HCT116 (cell line): ENCODE data around the gene LCLAT1. TPM values are rescaled to one million over a fixed set of nuclear protein-coding genes. Genes with fewer than 3 reads are reported as not detected.

Source experiments
- ATAC-seq: fragments of 200-7000 bp; cut with Tn5 transposase; 2 replicates; pipeline ENCODE4 v1.9.1; 2020; ENCODE audit warnings: mild to moderate bottlenecking, moderate library complexity
- BruUV-seq: library from RNA; stranded (reverse); fragments of 400-500 nt; replicated peaks from 2 replicates; lab custom pipeline; 2021; lab: Mats Ljungman, UMichigan
- CTCF ChIA-PET: fragments of 300-600 bp; sonication (Branson Sonifier 250); formaldehyde crosslinking; loops from one replicate; lab custom pipeline; 2021; ENCODE audit warnings: antibody characterized with exemption; lab: Charles Lee
- POLR2A ChIA-PET: fragments of 300-600, 350-600 bp; sonication (Branson Sonifier 250); formaldehyde crosslinking; loops from one replicate; lab custom pipeline; 2021; ENCODE audit warnings: antibody characterized with exemption; lab: Charles Lee
- RAD21 ChIA-PET, 2 experiments: fragments of 300-600 bp; sonication (Branson Sonifier 250); formaldehyde crosslinking; loops; one replicate each; lab custom pipeline; 2023; ENCODE audit warnings: low total read pairs in 2 of 2; ENCODE audit not compliant: uncharacterized antibody in 2 of 2, unreplicated experiment in 2 of 2, low non-redundant PET in 1 of 2; lab: Charles Lee
- DNase-seq: peaks from one replicate; pipeline ENCODE4 v3.0.0-alpha.2; 2010; ENCODE audit warnings: low read depth, low spot score
- H2AFZ ChIP-seq: fragments of 200-600 bp; shearing (Covaris generic), sonication (generic); 2 replicates; pipeline ENCODE4 v1.6.1; 2017; ENCODE audit warnings: low read depth, mixed run types, mixed read lengths, antibody characterized with exemption, low read length; ENCODE audit not compliant: poor library complexity, severe bottlenecking
- H3K27ac ChIP-seq: 2 replicates; pipeline ENCODE4 v1.5.1; 2012; ENCODE audit warnings: low read depth, low read length
- H3K27me3 ChIP-seq: fragments of 200-600 bp; sonication (generic); 2 replicates; pipeline ENCODE4 v1.6.1; 2016; ENCODE audit warnings: mixed run types, low read length, mixed read lengths; ENCODE audit not compliant: insufficient read depth
- H3K36me3 ChIP-seq, 2 experiments: fragments of 200-500 bp in 1 of 2; fragments of 200-600 bp in 1 of 2; sonication (Bioruptor generic) in 1 of 2; sonication (generic) in 1 of 2; 2 replicates each; pipeline versions ENCODE4 v1.5.1 to v1.6.1; 2014 to 2016; ENCODE audit warnings: low read length in 2 of 2, inconsistent platforms in 1 of 2, mixed read lengths in 1 of 2, mixed run types in 1 of 2; ENCODE audit not compliant: insufficient read depth in 2 of 2, control insufficient read depth in 1 of 2
- H3K4me1 ChIP-seq, 2 experiments: fragments of 200-600 bp in 1 of 2; sonication (generic) in 1 of 2; 2 replicates each; pipeline versions ENCODE4 v1.5.1 to v1.6.1; 2012 to 2017; ENCODE audit warnings: low read length in 2 of 2, inconsistent platforms in 1 of 2, mild to moderate bottlenecking in 1 of 2, mixed read lengths in 1 of 2, mixed run types in 1 of 2, moderate library complexity in 1 of 2; ENCODE audit not compliant: insufficient read depth in 2 of 2, control insufficient read depth in 1 of 2
- H3K4me2 ChIP-seq: fragments of 200-600 bp; sonication (generic); 2 replicates; pipeline ENCODE4 v1.6.1; 2017; ENCODE audit warnings: mixed run types, low read length, mixed read lengths
- H3K4me3 ChIP-seq, 2 experiments: fragments of 200-600 bp in 1 of 2; sonication (generic) in 1 of 2; replicated peaks in 1 of 2; 2 replicates each; pipeline ENCODE4 v1.5.1; 2011 to 2016; ENCODE audit warnings: low read length in 2 of 2, control low read depth in 1 of 2, low read depth in 1 of 2, mild to moderate bottlenecking in 1 of 2, mixed read lengths in 1 of 2, mixed run types in 1 of 2
- H3K79me2 ChIP-seq: fragments of 200-600 bp; sonication (generic); 2 replicates; pipeline ENCODE4 v1.6.1; 2017; ENCODE audit warnings: mild to moderate bottlenecking, mixed run types, low read length, moderate library complexity, mixed read lengths; ENCODE audit not compliant: insufficient read depth
- H3K9ac ChIP-seq: fragments of 200-600 bp; sonication (generic); 2 replicates; pipeline ENCODE4 v1.6.1; 2016; ENCODE audit warnings: low read length, mixed read lengths
- H3K9me2 ChIP-seq: fragments of 200-600 bp; sonication (generic), shearing (Covaris generic); 2 replicates; pipeline ENCODE4 v1.6.1; 2017; ENCODE audit warnings: mixed run types, mild to moderate bottlenecking, moderate library complexity; ENCODE audit not compliant: insufficient read depth
- H3K9me3 ChIP-seq, 2 experiments: fragments of 200-500 bp in 1 of 2; fragments of 200-600 bp in 1 of 2; sonication (Bioruptor generic) in 1 of 2; sonication (generic) in 1 of 2; 2 replicates each; pipeline ENCODE4 v1.6.1; 2014 to 2017; ENCODE audit warnings: low read length in 2 of 2, mixed read lengths in 2 of 2, inconsistent platforms in 1 of 2, low read depth in 1 of 2, mild to moderate bottlenecking in 1 of 2, mixed run types in 1 of 2, moderate library complexity in 1 of 2; ENCODE audit not compliant: control insufficient read depth in 1 of 2, insufficient read depth in 1 of 2
- H4K20me1 ChIP-seq: fragments of 200-600 bp; sonication (generic), shearing (Covaris generic); 2 replicates; pipeline ENCODE4 v1.6.1; 2017; ENCODE audit warnings: mixed run types, mild to moderate bottlenecking, moderate library complexity; ENCODE audit not compliant: insufficient read depth
- CBX3 ChIP-seq: IDR thresholded peaks from 2 replicates; pipeline ENCODE4 v1.6.1; 2012; ENCODE audit warnings: low read depth
- EZH2 ChIP-seq: fragments of 200-600 bp; sonication (generic); IDR thresholded peaks from 2 replicates; pipeline ENCODE4 v1.6.1; 2017; ENCODE audit warnings: antibody characterized with exemption, mixed run types
- FOSL1 ChIP-seq: IDR thresholded peaks from 2 replicates; pipeline ENCODE4 v1.6.1; 2012; ENCODE audit warnings: low read depth
- MAX ChIP-seq: IDR thresholded peaks from 2 replicates; pipeline ENCODE4 v1.6.1; 2012
- SP1 ChIP-seq: IDR thresholded peaks from 2 replicates; pipeline ENCODE4 v1.6.1; 2012; ENCODE audit warnings: low read depth
- SRF ChIP-seq: IDR thresholded peaks from 2 replicates; pipeline ENCODE4 v1.6.1; 2012; ENCODE audit warnings: low read depth
- YY1 ChIP-seq: IDR thresholded peaks from 2 replicates; pipeline ENCODE4 v1.6.1; 2011; ENCODE audit warnings: low read length, low read depth, moderate library complexity, mild to moderate bottlenecking; ENCODE audit not compliant: insufficient replicate concordance; ENCODE audit errors: extremely low read depth
- ZBTB33 ChIP-seq: IDR thresholded peaks from 2 replicates; pipeline ENCODE4 v1.6.1; 2011; ENCODE audit warnings: mild to moderate bottlenecking, low read length, moderate library complexity; ENCODE audit not compliant: insufficient replicate concordance; ENCODE audit errors: extremely low read depth
- intact Hi-C: fragments of 100-400 bp; cut with micrococcal nuclease; formaldehyde crosslinking; loops from 2 replicates; pipeline ENCODE4 v1.10.0; 2022
- total RNA-seq: library from RNA; stranded (reverse); gene quantifications from one replicate; pipeline ENCODE4 v1.2.1, GENCODE V29; 2021; ENCODE audit not compliant: unreplicated experiment
- TF ChIP-seq, protein P1 (sequence below): IDR thresholded peaks from 2 replicates; pipeline ENCODE4 v1.6.1; 2012

Gene LCLAT1
- total RNA-seq, 1 experiment from 2014 or later, result 36.2 TPM

DNA sequence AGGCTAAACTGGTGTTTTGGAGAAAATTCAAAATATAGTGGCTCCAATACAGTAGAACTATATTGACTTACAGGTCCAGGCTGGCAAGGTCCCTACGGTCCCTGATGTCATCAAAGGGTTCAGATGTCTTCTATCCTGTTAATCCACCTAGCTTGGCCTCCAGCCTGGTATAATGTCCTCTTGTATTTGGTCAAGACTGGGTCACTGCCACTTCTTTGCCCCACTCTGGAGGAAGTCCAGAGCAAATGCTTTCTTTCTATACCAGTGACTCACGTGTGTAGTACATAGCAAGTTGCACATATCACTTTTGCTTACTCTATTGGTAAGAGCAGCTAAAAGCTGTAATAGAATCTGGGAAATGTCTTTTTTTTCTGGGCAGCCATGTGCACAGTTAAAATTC, 80.8 kb downstream of the LCLAT1 start:
- Histone ChIP-seq H3K9me3 (no peaks in the 10 kb centered on the region), H3K27ac (no peak overlapping the region), H3K9ac (no peak overlapping the region)
- RAD21 ChIA-PET, result no interaction called here
- BruUV-seq, result no TSS peak
- TF ChIP-seq MAX (no peak), ZBTB33 (no peak), CBX3 (no peak), FOSL1 (no peak), YY1 (no peak), EZH2 (no peak)
- TF ChIP-seq, all 23 proteins: peak for 0
- 0 out of 4 replicates have a peak, but pooled peaks cover 0 to 2% of the 10 kb centered on the region in 2 experiments for H3K36me3 ChIP-seq
- peaks cover 3% of the 10 kb centered on the region; the same call in 1 of the 2 replicates for H4K20me1 ChIP-seq
- no peak overlapping the region for H3K4me2 ChIP-seq
- no peaks in the 10 kb centered on the region for H3K9me2 ChIP-seq
- intact Hi-C loops, result no loop called here
- ChIA-PET POLR2A (no interaction called here), CTCF (no interaction called here)
- no peak overlapping the region for H3K4me3 ChIP-seq
- H3K27me3 ChIP-seq, result no peaks in the 10 kb centered on the region
- H3K79me2 ChIP-seq, result peaks cover 4% of the 10 kb centered on the region
- no peaks in the 10 kb centered on the region for H3K4me1 ChIP-seq
- H2AFZ ChIP-seq, result no peak overlapping the region
- ATAC-seq (no peak), DNase-seq (no peak)

- H3K36me3 ChIP-seq, result peaks cover 0 to 8% of the 10 kb centered on the region in 2 experiments; a peak in 1 of 4 replicates
- no peaks in the 10 kb centered on the region for H3K27me3 ChIP-seq
- DNase-seq, result no peak
- peaks cover 3% of the 10 kb centered on the region; the same call in 1 of the 2 replicates for H4K20me1 ChIP-seq
- no peak overlapping the region for H3K4me3 ChIP-seq
- no peak overlapping the region for H3K27ac ChIP-seq
- ChIA-PET CTCF (no interaction called here), POLR2A (no interaction called here), RAD21 (no interaction called here)
- no peak overlapping the region for H3K9ac ChIP-seq
- no peaks in the 10 kb centered on the region for H3K9me3 ChIP-seq
- intact Hi-C loops, result no loop called here
- no peak overlapping the region for H2AFZ ChIP-seq
- no peak for ATAC-seq
- no peaks in the 10 kb centered on the region for H3K4me1 ChIP-seq
- no peak overlapping the region for H3K4me2 ChIP-seq
- TF ChIP-seq, protein P1, sequence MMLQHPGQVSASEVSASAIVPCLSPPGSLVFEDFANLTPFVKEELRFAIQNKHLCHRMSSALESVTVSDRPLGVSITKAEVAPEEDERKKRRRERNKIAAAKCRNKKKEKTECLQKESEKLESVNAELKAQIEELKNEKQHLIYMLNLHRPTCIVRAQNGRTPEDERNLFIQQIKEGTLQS, result no peak
- TF ChIP-seq SP1, result no peak
- no peak for TF ChIP-seq CBX3
- TF ChIP-seq SRF, result no peak
- peaks cover 3% of the 10 kb centered on the region; the same call in 1 of the 2 replicates for H3K79me2 ChIP-seq
- no peaks in the 10 kb centered on the region for H3K9me2 ChIP-seq
- BruUV-seq, result no TSS peak
Observed at GRCh38 chr2:30530346-30530745, 83.3 kb downstream of the LCLAT1 start.
